Hippocampal formation (tissue), 2 donors: ENCODE measurements around the gene NARS2.
"Not testable (repeated sequence)": the region's sequence is repeated elsewhere in the genome, so short reads cannot be mapped to it uniquely, and the experiment has no call there.

ENCODE experiments used
- DNase-seq, 2 donors: peaks; one replicate each; lab custom pipeline; 2025; lab: John Stamatoyannopoulos, UW

NARS2 gene

GRCh38 chr11:78489184-78489583 is 85.5 kb downstream of the NARS2 start:
- no peak for DNase-seq

GRCh38 chr11:78478536-78478935 is 96.1 kb downstream of the NARS2 start:
- DNase-seq: no peak

- no peak for DNase-seq
Measured at GRCh38 chr11:78476066-78476465, 98.6 kb downstream of the NARS2 start.

DNA sequence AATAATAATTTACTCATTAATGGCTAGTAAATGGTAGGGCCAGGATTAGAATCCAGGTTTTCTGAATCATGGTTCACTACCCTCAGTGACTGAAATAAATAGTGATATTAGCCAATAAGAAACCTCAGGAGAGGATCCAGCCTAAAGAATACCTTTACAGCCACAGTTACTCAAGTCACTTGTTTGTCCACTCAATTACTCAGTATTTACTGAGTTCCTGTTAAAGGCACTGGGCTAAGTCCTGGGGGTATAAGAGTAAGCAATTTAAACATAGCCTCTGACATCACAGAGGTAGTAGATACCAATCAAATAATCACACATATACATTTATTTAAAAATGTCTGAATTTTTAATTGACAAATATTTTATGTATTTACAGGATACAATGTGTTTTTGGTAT is 100.2 kb downstream of the NARS2 start:
- DNase-seq: no peak

- no peak for DNase-seq
Measured at GRCh38 chr11:78472905-78473304, 101.8 kb downstream of the NARS2 start.

GRCh38 chr11:78472382-78472781 is 102.3 kb downstream of the NARS2 start:
- DNase-seq: no peak

DNA sequence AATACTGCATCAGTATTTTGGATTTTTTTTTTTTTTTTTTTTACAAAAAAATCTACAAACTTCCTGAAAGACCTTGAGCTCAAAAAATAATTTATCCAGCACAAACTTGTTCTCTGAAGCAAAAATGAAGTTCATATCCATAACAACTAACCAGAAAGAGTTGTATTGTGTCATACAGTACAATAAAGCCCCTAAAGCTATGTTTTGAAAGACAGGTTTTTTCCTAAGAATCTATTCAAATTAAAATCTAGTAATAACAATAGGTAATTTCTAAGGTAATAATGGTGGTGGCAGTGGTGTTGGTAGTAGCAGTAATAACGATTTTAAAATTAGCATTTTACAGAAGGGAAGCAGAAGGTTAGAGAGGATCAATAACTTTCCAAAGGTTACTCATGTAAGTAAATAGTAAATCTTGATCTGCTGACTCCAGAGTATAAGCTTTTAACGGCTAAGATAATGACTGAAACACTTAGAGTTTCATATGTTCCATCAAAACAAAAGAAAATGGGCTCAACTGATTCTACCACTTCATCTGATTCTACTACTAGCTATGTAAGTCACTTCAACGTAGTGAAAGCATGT is 103.7 kb downstream of the NARS2 start:
- no peak for DNase-seq

GRCh38 chr11:78469896-78470295 is 104.8 kb downstream of the NARS2 start:
- no peak for DNase-seq

DNA sequence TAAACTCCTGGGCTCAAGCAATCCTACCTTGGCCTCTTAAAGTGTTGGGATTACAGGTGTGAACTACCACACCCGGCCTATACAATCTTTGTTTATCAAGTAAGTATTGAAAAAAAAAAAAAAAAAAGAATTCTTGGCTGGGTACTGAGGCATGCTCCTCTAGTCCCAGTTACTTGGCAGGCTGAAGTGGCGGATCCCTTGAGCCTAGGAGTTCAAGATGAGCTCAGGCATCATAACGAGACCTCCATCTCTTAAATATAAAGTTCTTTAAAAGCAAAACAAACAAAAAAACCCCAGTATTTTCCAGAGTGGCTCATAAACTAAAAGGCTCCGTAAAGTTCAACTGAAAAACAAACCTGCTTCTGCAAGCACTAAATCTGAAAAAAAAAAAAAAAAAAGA is 106.7 kb downstream of the NARS2 start:
- DNase-seq: no peak

DNA sequence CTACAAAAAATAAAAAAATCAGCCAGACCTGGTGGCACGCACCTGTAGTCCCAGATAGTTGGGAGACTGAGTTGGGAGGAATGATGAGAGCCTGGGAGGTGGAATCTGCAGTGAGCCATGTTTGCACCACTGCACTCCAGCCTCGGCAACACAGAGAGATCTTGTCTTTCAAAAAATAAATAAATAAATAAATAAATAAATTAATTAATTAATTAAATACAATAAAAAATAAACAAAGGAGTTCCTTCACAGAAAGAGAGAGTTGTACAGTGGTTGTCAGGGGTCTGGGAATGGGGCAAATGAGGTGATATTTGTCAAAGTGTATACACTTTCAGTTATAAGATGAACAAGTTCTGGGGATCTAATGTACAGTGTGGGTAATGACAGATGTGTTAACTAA is 107.3 kb downstream of the NARS2 start:
- DNase-seq: no peak

- DNase-seq: no peak
Measured at GRCh38 chr11:78465169-78465942, 109.3 kb downstream of the NARS2 start.

GRCh38 chr11:78464787-78465168 is 109.9 kb downstream of the NARS2 start:
- DNase-seq: not testable (repeated sequence)

DNA sequence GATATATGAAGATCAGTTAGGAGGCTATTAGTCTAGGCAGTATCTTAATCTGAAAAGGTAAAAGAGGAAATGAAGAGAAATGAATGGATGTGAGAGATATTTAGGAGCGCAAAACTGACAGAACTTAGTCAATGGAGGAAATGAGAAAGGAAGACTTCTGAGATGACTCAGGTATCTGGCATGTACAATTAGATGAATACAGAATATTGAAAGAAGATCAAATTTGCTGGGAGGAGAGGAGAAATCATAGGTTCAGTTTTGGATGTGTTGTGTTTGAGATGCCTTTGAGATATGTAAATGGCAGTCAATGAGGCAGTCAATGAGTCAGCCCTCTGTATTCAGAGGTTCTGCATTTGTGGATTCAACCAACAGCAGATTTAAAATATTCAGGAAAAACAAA is 114.2 kb downstream of the NARS2 start:
- DNase-seq: no peak

GRCh38 chr11:78459738-78460137 is 114.9 kb downstream of the NARS2 start:
- no peak for DNase-seq

- DNase-seq: no peak
Measured at GRCh38 chr11:78457448-78457847, 117.2 kb downstream of the NARS2 start.

DNA sequence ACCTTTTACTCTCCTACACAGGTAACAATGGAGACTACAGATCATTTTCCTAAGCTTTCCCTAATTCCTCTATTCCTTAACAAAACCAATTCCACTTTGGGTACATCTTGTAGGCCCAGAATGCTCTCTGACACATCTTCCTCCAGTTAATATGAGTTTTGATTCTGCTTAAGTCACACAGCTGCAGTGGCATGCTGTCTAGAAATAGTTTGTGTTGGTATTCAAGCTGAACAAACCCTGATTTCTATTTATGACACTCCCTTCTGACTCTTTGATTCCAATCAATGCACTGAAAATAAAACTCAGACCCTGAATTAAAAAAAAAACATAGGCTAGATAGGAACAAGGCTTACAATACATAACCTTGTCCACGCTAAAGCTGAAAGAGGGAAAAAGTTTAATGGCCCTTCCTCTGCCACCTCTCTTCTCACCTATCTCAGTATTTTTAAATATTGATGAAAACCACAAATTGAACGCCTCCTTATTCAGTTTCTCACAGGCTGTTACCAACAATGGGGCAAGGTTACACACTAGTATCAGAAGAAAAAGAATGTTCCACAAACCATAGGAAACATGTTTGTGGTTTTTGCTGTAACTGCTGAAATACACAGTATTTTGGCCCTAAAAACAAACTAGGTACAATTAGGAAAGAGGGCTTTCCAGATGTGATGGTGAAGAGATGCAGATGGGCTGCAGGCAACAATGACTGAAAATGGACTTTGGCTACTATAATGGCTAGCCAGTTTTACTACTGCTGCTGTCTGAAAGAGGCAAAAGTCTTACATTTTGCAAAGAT is 121.3 kb downstream of the NARS2 start:
- DNase-seq: no peak

- no peak for DNase-seq
Measured at GRCh38 chr11:78451371-78452150, 123.1 kb downstream of the NARS2 start.

DNA sequence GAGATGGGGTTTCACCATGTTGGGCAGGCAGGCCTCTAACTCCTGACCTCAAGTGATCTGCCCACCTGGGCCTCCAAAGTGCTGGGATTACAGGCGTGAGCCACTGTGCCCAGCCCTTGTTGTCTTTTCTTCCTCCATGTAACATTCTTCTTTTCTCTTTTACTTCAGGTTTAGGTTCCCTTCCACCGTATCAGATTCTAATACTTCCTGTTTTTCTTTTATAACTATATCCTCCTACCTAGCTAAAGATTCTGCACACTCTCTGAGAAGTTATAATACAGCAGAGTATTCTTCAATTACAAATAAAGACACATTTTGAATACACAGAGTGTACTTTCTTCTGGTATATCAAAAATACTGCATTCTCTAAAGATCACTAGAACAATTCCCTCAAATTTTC is 123.8 kb downstream of the NARS2 start:
- no peak for DNase-seq

DNA sequence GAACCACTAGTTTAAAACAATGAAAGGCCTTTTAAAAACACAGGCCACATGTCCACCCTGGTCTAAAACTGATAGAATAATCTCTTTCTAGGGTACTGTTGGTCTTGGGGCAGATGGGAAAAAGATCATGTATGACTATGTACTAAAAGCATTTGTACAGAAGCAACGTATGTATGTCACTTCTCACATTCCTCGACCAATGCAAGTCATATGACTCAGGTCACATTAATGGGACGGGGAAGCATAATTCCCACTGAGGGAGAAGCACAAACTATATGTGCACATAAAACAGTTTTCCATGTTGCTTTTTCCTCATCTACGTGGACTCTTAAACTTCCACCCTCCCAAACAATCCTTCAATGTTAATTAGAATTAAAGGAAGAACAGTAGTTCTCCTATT is 124.8 kb downstream of the NARS2 start:
- no peak for DNase-seq

GRCh38 chr11:78446210-78446609 is 128.5 kb downstream of the NARS2 start:
- DNase-seq: no peak

DNA sequence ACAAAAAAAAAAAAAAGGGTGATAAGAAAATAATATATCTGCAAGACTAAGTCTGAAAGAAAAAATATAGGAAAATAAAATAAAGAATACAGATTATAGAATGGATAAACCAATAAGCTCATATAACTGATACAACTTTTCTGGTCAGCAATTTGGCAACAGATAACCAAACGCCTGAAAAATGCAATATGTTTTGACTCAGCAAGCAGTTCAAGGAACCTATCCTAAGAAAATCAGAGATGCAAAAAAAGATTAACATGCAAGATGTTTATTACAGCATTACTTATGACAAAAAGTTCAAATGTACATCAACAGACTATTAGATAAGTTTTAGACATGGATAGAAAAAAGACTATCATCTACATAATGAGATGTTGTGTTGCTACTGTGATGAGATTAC is 129.9 kb downstream of the NARS2 start:
- no peak for DNase-seq

DNA sequence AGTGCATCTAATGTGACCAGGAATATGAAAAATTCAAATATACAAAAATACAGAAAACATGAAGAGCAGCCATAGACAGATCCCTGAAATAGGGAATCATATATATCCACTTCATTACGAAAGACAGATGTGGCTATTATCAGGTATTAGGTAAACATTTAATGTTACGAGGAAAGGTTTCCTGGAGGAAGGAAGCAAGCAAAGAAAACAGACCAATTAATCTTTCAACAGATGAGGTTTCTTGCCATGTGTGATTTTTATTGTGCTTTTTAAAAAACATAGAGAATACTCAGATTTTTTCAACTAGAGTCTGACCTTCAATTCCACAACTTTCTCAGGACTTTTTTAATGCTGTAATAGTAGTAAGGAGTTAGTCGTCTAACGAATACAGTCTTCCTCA is 132.7 kb downstream of the NARS2 start:
- no peak for DNase-seq
